ENCODE measurements around the gene IPO13. TPM values are rescaled to one million over a fixed set of nuclear protein-coding genes. Genes with fewer than 3 reads are reported as not detected.
A peak's percentile ranks its signal among the peaks of the same experiment; 100 is the strongest.

IPO13 gene
- total and polyA plus RNA-seq, 7 donors, result 26.8 to 140 (median 93.0) TPM

DNA sequence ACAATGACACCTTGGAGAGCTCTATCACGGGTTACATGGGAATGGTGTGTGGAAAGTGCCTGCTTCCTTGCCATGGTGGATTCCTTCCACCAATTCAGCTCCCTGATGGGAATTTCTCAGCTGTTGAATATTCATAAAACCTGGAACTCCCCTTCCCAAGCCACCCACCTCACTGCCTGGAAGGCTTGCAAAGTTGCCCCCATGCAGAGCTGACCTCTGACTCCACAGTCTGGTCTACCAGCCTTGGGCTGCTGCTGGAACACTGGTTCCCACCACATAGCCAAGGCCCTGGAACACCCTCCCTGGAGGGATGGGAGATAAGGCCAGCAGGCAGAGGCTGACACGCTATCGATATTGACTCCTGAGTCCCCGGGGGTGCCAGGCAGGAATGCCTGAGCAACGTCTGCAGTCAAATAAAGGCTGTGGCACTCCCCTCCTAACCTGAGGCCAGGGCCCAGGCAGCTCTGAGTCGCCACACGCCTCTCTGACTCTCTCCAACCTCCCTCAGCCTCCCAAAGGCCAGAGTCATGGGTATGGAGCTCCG lies 53.4 kb downstream of the IPO13 start:
- Histone ChIP-seq H3K4me3 (no peak overlapping the region), H3K36me3 (ENCODE audit: insufficient read depth in 1 of 2, low read depth in 1 of 2) (no peaks in the 10 kb centered on the region), H3K4me1 (no peaks in the 10 kb centered on the region), H3K27ac (no peak overlapping the region), H3K9me3 (no peaks in the 10 kb centered on the region), H3K27me3 (ENCODE audit: insufficient read depth in 3 of 3, low read length in 2 of 3) (no peaks in the 10 kb centered on the region)
- DNase-seq, result peak in 1 of 2 donors; percentile 42
- TF ChIP-seq, protein P1, sequence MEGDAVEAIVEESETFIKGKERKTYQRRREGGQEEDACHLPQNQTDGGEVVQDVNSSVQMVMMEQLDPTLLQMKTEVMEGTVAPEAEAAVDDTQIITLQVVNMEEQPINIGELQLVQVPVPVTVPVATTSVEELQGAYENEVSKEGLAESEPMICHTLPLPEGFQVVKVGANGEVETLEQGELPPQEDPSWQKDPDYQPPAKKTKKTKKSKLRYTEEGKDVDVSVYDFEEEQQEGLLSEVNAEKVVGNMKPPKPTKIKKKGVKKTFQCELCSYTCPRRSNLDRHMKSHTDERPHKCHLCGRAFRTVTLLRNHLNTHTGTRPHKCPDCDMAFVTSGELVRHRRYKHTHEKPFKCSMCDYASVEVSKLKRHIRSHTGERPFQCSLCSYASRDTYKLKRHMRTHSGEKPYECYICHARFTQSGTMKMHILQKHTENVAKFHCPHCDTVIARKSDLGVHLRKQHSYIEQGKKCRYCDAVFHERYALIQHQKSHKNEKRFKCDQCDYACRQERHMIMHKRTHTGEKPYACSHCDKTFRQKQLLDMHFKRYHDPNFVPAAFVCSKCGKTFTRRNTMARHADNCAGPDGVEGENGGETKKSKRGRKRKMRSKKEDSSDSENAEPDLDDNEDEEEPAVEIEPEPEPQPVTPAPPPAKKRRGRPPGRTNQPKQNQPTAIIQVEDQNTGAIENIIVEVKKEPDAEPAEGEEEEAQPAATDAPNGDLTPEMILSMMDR (IDR thresholded peaks at IDR 0.05), result no peak
- WGBS, 3 donors, result 84 to 88% (median 86%) methylated on average over 8 of the region's 8 CpGs
- no peak for ATAC-seq
- intact Hi-C loops (cut with DNase I), result loop anchor here (5.0 to 10.0 kb wide), 2 partner anchors 37 to 595 kb away; no protein-coding TSS in a partner anchor

DNA sequence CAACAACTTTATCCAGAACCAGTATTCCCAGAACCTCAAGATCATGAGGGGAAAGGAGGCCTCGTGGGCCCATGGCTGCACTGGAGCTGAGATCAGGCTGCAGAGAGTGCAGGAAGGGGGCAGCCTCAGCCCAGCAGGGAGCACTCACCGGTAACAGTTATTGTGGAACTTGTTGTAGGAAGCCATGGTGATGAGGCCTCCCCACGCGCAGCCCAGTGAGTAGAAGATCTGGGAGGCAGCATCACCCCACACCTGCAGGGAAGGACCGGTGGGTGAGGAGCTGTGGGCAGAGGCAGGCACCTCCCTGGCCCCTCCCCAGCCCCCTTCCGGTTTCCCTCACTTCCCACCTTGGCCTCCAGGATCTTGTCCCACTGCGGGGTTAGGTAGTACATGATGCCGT lies 55.4 kb downstream of the IPO13 start:
- no peaks in the 10 kb centered on the region for H3K27me3 ChIP-seq (ENCODE audit: insufficient read depth in 3 of 3, low read length in 2 of 3)
- no peaks in the 10 kb centered on the region for H3K9me3 ChIP-seq
- H3K4me3 ChIP-seq, result no peak overlapping the region
- H3K27ac ChIP-seq, result no peak overlapping the region
- H3K36me3 ChIP-seq (ENCODE audit: insufficient read depth in 1 of 2, low read depth in 1 of 2), result no peaks in the 10 kb centered on the region
- WGBS, 3 donors, result 77 to 96% (median 82%) methylated on average over 8 of the region's 8 CpGs
- peaks cover 4% of the 10 kb centered on the region for H3K4me1 ChIP-seq
- TF ChIP-seq, protein P1 (IDR thresholded peaks at IDR 0.05), result no peak
- no peak for ATAC-seq
- DNase-seq, result no peak
- intact Hi-C loops (cut with DNase I), result loop anchor here (5.0 to 10.0 kb wide), 2 partner anchors 35 to 593 kb away; no protein-coding TSS in a partner anchor

DNA sequence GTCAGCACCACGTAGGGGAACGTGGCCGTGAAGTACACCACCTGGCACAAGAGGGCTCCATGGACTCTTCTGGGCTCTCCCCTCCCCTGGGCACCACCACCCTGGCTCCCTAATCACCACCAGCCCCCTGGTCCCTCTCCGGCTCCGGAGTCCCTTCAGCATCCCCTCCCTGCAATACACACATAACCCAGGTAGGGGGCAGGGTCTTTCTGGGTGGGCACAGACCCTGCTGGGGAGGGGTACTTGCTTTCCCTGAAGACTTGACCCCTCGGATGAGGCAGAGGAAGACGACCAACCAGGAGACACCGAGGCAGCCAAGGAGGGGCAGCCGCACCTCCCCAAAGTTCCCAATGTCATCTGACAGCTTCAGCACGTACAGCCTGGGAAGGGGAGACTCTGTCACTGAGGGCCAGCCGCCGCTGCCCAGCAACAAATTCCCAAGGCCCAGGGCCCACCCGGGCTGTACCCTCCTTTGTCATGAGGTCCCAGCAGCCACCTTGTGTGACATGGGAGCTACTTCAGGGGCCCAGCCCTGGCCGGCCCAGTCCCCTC lies 55.9 kb downstream of the IPO13 start:
- intact Hi-C loops (cut with DNase I), result loop anchor here (5.0 to 10.0 kb wide), 2 partner anchors 35 to 592 kb away; no protein-coding TSS in a partner anchor

DNA sequence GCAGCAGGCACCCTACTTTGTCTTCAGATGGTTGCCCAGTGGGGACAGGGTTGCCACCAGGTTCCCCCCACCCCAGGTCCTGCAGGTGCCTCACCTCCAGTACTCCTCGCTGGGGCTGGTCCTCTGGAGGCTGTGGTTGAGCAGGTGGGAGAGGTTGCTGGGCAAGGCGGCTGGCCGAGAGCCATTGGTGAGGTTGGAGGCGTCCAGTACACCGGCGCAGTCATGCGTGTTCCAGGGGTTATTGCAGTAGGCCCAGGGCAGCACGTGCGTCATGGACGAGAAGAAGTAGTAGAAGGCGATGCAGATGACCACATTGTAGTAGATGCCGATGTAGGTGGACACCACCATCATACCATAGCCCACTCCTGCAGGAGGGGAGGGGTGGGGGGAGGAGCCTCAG lies 61.5 kb downstream of the IPO13 start:
- no peaks in the 10 kb centered on the region for H3K9me3 ChIP-seq
- H3K27me3 ChIP-seq (ENCODE audit: insufficient read depth in 3 of 3, low read length in 2 of 3), result no peaks in the 10 kb centered on the region
- ATAC-seq (no peak), DNase-seq (no peak)
- intact Hi-C loops (cut with DNase I), result loop anchor here (5.0 to 10.0 kb wide), 2 partner anchors 39 to 587 kb away; no protein-coding TSS in a partner anchor
- H3K27ac ChIP-seq, result no peak overlapping the region
- TF ChIP-seq, protein P1 (IDR thresholded peaks at IDR 0.05), result no peak
- H3K36me3 ChIP-seq (ENCODE audit: insufficient read depth in 1 of 2, low read depth in 1 of 2), result no peaks in the 10 kb centered on the region
- 89 to 94% (median 91%) methylated on average over 12 of the region's 12 CpGs for WGBS, 3 donors
- H3K4me1 ChIP-seq, result peaks cover 4% of the 10 kb centered on the region
- H3K4me3 ChIP-seq, result no peak overlapping the region

More for the DNA sequence above, 55.9 kb downstream of the IPO13 start:
- 77 to 79% (median 78%) methylated on average over 14 of the region's 14 CpGs for WGBS, 3 donors
- H3K9me3 ChIP-seq, result no peaks in the 10 kb centered on the region
- ATAC-seq (no peak), DNase-seq (no peak)
- H3K4me1 ChIP-seq, result peaks cover 4% of the 10 kb centered on the region
- no peak overlapping the region for H3K4me3 ChIP-seq
- H3K27ac ChIP-seq, result no peak overlapping the region
- H3K27me3 ChIP-seq (ENCODE audit: insufficient read depth in 3 of 3, low read length in 2 of 3), result no peaks in the 10 kb centered on the region
- no peaks in the 10 kb centered on the region for H3K36me3 ChIP-seq (ENCODE audit: insufficient read depth in 1 of 2, low read depth in 1 of 2)
- TF ChIP-seq, protein P1 (IDR thresholded peaks at IDR 0.05), result no peak

Data from psoas muscle (tissue), 8 donors.